Ectodermal cell (in vitro differentiated cells): ENCODE results near the gene PEAR1.
A peak's percentile ranks its signal among the peaks of the same experiment; 100 is the strongest.

Experiments
- H3K27ac ChIP-seq: 2 replicates; pipeline ENCODE4 v1.7.0; 2013; ENCODE audit warnings: mild to moderate bottlenecking, low read depth, low read length; ENCODE audit not compliant: insufficient read depth, poor library complexity, severe bottlenecking
- H3K27me3 ChIP-seq: 2 replicates; pipeline ENCODE4 v1.7.0; 2013; ENCODE audit warnings: mild to moderate bottlenecking, low read length; ENCODE audit not compliant: insufficient read depth, control insufficient read depth, poor library complexity, severe bottlenecking
- H3K36me3 ChIP-seq: one replicate; pipeline ENCODE4 v1.7.0; 2013; ENCODE audit warnings: low read length; ENCODE audit not compliant: control insufficient read depth, insufficient read depth
- H3K4me1 ChIP-seq: one replicate; pipeline ENCODE4 v1.7.0; 2013; ENCODE audit warnings: low read length; ENCODE audit not compliant: control insufficient read depth, insufficient read depth
- H3K4me3 ChIP-seq: 2 replicates; pipeline ENCODE4 v1.7.0; 2013; ENCODE audit warnings: low read depth, low read length, control low read depth; ENCODE audit not compliant: insufficient read depth
- H3K9me3 ChIP-seq: 2 replicates; pipeline ENCODE4 v1.7.0; 2013; ENCODE audit warnings: mild to moderate bottlenecking, low read length, moderate library complexity; ENCODE audit not compliant: control insufficient read depth
- WGBS, 2 experiments: methylation state at CpG; one replicate each; pipeline ENCODE4 v1.1.7; 2013; ENCODE audit warnings: missing lambda C conversion rate in 2 of 2; 5-methylcytosine and 5-hydroxymethylcytosine counted together

The PEAR1 gene

GRCh38 chr1:156849151-156849496, 44.4 kb upstream of the PEAR1 start:
- Histone ChIP-seq H3K4me3 (no peak overlapping the region), H3K27me3 (peaks cover 91% of the 10 kb centered on the region), H3K27ac (no peak overlapping the region), H3K9me3 (no peaks in the 10 kb centered on the region), H3K4me1 (peaks cover 14% of the 10 kb centered on the region), H3K36me3 (no peaks in the 10 kb centered on the region)
- WGBS, 2 experiments = 36 to 42% methylated on average over 23 of the region's 23 CpGs

- WGBS, 2 experiments = 90% methylated on average over 17 of the region's 17 CpGs
- Histone ChIP-seq H3K36me3 (no peaks in the 10 kb centered on the region), H3K27me3 (peaks cover 78% of the 10 kb centered on the region), H3K9me3 (no peaks in the 10 kb centered on the region), H3K4me1 (peaks cover 9% of the 10 kb centered on the region), H3K4me3 (no peak overlapping the region), H3K27ac (no peak overlapping the region)
Observed at GRCh38 chr1:156851779-156852417, 41.6 kb upstream of the PEAR1 start.

GRCh38 chr1:156852418-156852874, 41.1 kb upstream of the PEAR1 start:
- Histone ChIP-seq H3K4me1 (peaks cover 10% of the 10 kb centered on the region), H3K27me3 (peaks cover 78% of the 10 kb centered on the region), H3K36me3 (no peaks in the 10 kb centered on the region), H3K27ac (no peak overlapping the region), H3K4me3 (no peak overlapping the region), H3K9me3 (no peaks in the 10 kb centered on the region)
- 70% methylated on average over 9 of the region's 9 CpGs for WGBS, 2 experiments

GRCh38 chr1:156853761-156854160, 39.8 kb upstream of the PEAR1 start:
- 94 to 95% methylated on average over 19 of the region's 19 CpGs for WGBS, 2 experiments
- H3K4me3 ChIP-seq = no peak overlapping the region
- no peak overlapping the region for H3K27ac ChIP-seq
- no peaks in the 10 kb centered on the region for H3K9me3 ChIP-seq
- peaks cover 23% of the 10 kb centered on the region for H3K4me1 ChIP-seq
- peaks cover 78% of the 10 kb centered on the region for H3K27me3 ChIP-seq
- H3K36me3 ChIP-seq = no peaks in the 10 kb centered on the region

- WGBS, 2 experiments = 58 to 62% methylated on average over 3 of the region's 3 CpGs
- Histone ChIP-seq H3K4me3 (no peak overlapping the region), H3K27ac (no peak overlapping the region), H3K9me3 (no peaks in the 10 kb centered on the region), H3K36me3 (no peaks in the 10 kb centered on the region), H3K27me3 (peaks cover 78% of the 10 kb centered on the region), H3K4me1 (peaks cover 29% of the 10 kb centered on the region)
Observed at GRCh38 chr1:156854634-156855033, 38.9 kb upstream of the PEAR1 start.

GRCh38 chr1:156856282-156856785, 37.2 kb upstream of the PEAR1 start:
- 86 to 94% methylated on average over 3 of the region's 3 CpGs for WGBS, 2 experiments
- Histone ChIP-seq H3K27ac (no peak overlapping the region), H3K27me3 (peaks cover 79% of the 10 kb centered on the region), H3K4me3 (no peak overlapping the region), H3K9me3 (no peaks in the 10 kb centered on the region), H3K36me3 (no peaks in the 10 kb centered on the region), H3K4me1 (peaks cover 38% of the 10 kb centered on the region)

GRCh38 chr1:156857532-156857931, 36.0 kb upstream of the PEAR1 start:
- Histone ChIP-seq H3K4me1 (peaks cover 33% of the 10 kb centered on the region), H3K27ac (no peak overlapping the region), H3K9me3 (no peaks in the 10 kb centered on the region), H3K4me3 (no peak overlapping the region), H3K36me3 (no peaks in the 10 kb centered on the region), H3K27me3 (peaks cover 86% of the 10 kb centered on the region)
- WGBS, 2 experiments = 69 to 83% methylated on average over 3 of the region's 3 CpGs

GRCh38 chr1:156858555-156858956, 35.0 kb upstream of the PEAR1 start:
- Histone ChIP-seq H3K9me3 (no peaks in the 10 kb centered on the region), H3K4me3 (peak overlapping the region; percentile 31), H3K4me1 (peaks cover 40% of the 10 kb centered on the region), H3K27me3 (peaks cover 87% of the 10 kb centered on the region), H3K36me3 (no peaks in the 10 kb centered on the region), H3K27ac (no peak overlapping the region)
- WGBS, 2 experiments = 4 to 6% methylated on average over 5 of the region's 5 CpGs

GRCh38 chr1:156858959-156859522, 34.5 kb upstream of the PEAR1 start, which contains the start of gene INSRR:
TSS of gene INSRR (minus strand) at chr1:156859117. CDS start at chr1:156858621, 496 bp downstream.
- Histone ChIP-seq H3K27me3 (peaks cover 87% of the 10 kb centered on the region), H3K27ac (no peak within 1 kb of the TSS), H3K9me3 (no peaks in the 10 kb centered on the region), H3K36me3 (no peaks in the 10 kb centered on the region), H3K4me1 (peaks cover 44% of the 10 kb centered on the region), H3K4me3 (peak within 1 kb of the TSS; percentile 31)
- WGBS, 2 experiments = 1% methylated on average over 39 of the region's 39 CpGs

- no peaks in the 10 kb centered on the region for H3K36me3 ChIP-seq
- peak overlapping the region; percentile 31 for H3K4me3 ChIP-seq
- no peak overlapping the region for H3K27ac ChIP-seq
- no peaks in the 10 kb centered on the region for H3K9me3 ChIP-seq
- H3K4me1 ChIP-seq = peaks cover 44% of the 10 kb centered on the region
- H3K27me3 ChIP-seq = peaks cover 87% of the 10 kb centered on the region
- 2 to 3% methylated on average over 33 of the region's 33 CpGs for WGBS, 2 experiments
Observed at GRCh38 chr1:156859523-156860112, 33.9 kb upstream of the PEAR1 start.
